ENCODE results near the gene CAMK2N1.
A peak's percentile ranks its signal among the peaks of the same experiment; 100 is the strongest.

Gene CAMK2N1

DNA sequence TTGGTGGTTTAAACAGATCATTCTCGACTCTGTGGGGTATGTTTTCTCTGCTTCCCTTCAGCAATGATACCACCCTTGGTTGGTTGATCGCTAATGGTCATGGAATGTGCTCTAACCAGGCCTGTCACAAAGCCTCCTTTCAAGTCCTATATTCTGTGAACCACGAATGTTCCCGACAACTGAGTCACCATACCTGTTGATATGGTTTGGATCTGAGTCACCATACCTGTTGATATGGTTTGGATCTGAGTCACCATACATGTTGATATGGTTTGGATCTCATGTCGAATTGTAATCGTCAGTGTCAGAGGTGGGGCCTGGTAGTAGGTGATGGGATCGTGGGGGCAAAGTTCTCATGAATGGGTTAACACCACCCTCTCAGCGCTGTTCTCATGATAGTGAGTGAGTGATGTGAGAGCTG, 10.2 kb upstream of the CAMK2N1 start:
- TF ChIP-seq, protein P1, sequence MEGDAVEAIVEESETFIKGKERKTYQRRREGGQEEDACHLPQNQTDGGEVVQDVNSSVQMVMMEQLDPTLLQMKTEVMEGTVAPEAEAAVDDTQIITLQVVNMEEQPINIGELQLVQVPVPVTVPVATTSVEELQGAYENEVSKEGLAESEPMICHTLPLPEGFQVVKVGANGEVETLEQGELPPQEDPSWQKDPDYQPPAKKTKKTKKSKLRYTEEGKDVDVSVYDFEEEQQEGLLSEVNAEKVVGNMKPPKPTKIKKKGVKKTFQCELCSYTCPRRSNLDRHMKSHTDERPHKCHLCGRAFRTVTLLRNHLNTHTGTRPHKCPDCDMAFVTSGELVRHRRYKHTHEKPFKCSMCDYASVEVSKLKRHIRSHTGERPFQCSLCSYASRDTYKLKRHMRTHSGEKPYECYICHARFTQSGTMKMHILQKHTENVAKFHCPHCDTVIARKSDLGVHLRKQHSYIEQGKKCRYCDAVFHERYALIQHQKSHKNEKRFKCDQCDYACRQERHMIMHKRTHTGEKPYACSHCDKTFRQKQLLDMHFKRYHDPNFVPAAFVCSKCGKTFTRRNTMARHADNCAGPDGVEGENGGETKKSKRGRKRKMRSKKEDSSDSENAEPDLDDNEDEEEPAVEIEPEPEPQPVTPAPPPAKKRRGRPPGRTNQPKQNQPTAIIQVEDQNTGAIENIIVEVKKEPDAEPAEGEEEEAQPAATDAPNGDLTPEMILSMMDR (conservative IDR thresholded peaks at IDR 0.05; ENCODE audit: low read depth, low read length), result no peak
- H3K4me3 ChIP-seq (ENCODE audit: low read depth, low read length), result no peak overlapping the region
- DNase-seq (ENCODE audit: low read depth), result peak; percentile 46

DNA sequence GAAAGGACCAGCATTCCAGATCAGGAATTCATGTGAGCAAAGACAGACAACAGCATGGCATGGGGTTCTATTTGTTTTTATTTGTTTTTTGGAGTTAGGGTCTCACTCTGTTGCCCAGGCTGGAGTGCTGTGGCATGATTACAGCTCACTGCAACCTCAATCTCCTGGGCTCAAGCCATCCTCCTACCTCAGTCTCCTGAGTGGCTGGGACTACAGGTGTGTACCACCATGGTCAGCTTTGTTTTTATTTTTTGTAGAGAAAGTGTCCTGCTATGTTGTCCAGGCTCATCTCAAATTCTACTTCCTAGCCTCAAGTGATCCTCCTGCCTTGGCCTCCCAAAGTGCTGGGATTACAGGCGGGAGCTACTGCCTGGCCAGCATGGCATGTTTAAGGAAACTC, 9.7 kb upstream of the CAMK2N1 start:
- TF ChIP-seq, protein P1 (conservative IDR thresholded peaks at IDR 0.05; ENCODE audit: low read depth, low read length), result no peak
- no peak for DNase-seq (ENCODE audit: low read depth)
- no peak overlapping the region for H3K4me3 ChIP-seq (ENCODE audit: low read depth, low read length)

DNA sequence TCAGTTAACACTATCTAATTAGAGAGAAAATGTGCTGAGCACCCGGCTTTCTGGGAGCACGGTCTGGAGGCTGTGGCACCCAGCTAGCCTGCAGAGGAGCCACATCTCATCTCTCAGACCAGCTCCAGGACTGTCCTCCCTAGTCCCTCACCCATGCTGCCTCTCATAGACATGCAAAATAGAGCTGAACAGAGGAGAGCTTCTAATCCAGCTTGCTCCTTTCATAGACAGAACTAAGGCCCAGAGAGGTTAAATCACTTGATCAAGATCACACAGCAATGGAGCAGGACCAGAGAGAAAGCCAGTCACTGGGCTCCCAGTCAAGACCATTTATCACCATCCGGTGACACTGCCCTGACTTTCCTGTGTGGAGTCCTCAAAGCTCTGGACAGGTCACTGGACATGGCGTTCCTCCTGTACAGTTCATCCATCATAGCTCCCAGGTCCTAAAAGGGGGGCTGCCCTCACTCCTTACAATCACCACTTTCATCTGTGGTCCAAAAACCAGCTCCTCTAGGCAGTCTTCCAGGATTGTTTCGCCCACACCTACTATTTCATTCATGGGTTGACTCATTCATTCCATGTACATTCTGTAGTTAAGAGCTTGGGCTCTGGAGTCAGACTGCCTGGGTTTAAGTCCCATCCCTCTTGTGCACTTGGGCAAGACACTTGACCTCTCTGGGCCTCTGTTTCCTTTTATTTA, 8.8 kb upstream of the CAMK2N1 start:
- DNase-seq (ENCODE audit: low read depth), result peak; percentile 73
- no peak overlapping the region for H3K4me3 ChIP-seq (ENCODE audit: low read depth, low read length)
- TF ChIP-seq, protein P1 (conservative IDR thresholded peaks at IDR 0.05; ENCODE audit: low read depth, low read length), result no peak

- peak; percentile 89 for DNase-seq (ENCODE audit: low read depth)
- TF ChIP-seq, protein P1 (conservative IDR thresholded peaks at IDR 0.05; ENCODE audit: low read depth, low read length), result peak; percentile 99
- H3K4me3 ChIP-seq (ENCODE audit: low read depth, low read length), result no peak overlapping the region
These were observed 8.0 kb upstream of the CAMK2N1 start for GRCh38 chr1:20493839-20494608.

- H3K4me3 ChIP-seq (ENCODE audit: low read depth, low read length), result no peak overlapping the region
- DNase-seq (ENCODE audit: low read depth), result no peak
- TF ChIP-seq, protein P1 (conservative IDR thresholded peaks at IDR 0.05; ENCODE audit: low read depth, low read length), result no peak
These were observed 7.3 kb upstream of the CAMK2N1 start for GRCh38 chr1:20493309-20493708.

DNA sequence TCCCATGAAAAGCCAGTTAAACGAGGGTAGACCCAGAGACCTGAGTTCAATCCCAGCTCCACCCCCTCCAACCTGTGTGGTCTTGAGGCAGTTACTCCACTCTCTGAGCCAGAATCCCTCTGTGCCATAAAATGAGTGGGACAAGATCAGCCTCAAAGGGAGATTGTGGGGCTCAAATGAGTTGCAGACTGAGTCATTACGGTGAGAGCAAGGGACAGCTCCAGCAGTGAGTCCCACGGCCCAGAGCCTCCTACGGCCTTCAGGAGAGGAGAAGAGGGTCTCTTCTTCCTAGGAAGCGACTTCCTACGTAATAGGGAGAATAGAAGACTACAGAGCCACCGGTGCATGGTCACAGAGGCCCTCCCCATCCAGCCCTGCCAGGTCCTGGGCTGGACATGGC, 6.7 kb upstream of the CAMK2N1 start:
- no peak for DNase-seq (ENCODE audit: low read depth)
- no peak overlapping the region for H3K4me3 ChIP-seq (ENCODE audit: low read depth, low read length)
- TF ChIP-seq, protein P1 (conservative IDR thresholded peaks at IDR 0.05; ENCODE audit: low read depth, low read length), result no peak
